IMR-90 (cell line): ENCODE results near the gene DIPK1A.

ENCODE experiments used
- BHLHE40 ChIP-seq: fragments of 150-350 bp; IDR thresholded peaks from 2 replicates; pipeline ENCODE4 v1.6.1; 2016; ENCODE audit warnings: mild to moderate bottlenecking, low read depth, low read length
- CEBPB ChIP-seq: IDR thresholded peaks from 2 replicates; pipeline ENCODE4 v1.6.1; 2012; ENCODE audit warnings: low read depth, low read length, improper control_type of control experiment
- CTCF ChIP-seq: conservative IDR thresholded peaks from 2 replicates; pipeline ENCODE4 v1.5.1; 2012; ENCODE audit warnings: mild to moderate bottlenecking, low read depth, low read length, improper control_type of control experiment
- FOS ChIP-seq: fragments of 150-350 bp; IDR thresholded peaks from 2 replicates; pipeline ENCODE4 v1.6.1; 2016; ENCODE audit warnings: low read depth, low read length
- MXI1 ChIP-seq: IDR thresholded peaks from 2 replicates; pipeline ENCODE4 v1.6.1; 2012; ENCODE audit warnings: low read depth, mild to moderate bottlenecking, low read length, moderate library complexity, borderline replicate concordance
- POLR2A ChIP-seq: IDR thresholded peaks from 2 replicates; pipeline ENCODE4 v1.6.1; 2012; ENCODE audit warnings: mild to moderate bottlenecking, low read depth, low read length
- RAD21 ChIP-seq: IDR thresholded peaks from 2 replicates; pipeline ENCODE4 v1.6.1; 2012; ENCODE audit warnings: low read length, improper control_type of control experiment
- RFX5 ChIP-seq: IDR thresholded peaks from 2 replicates; pipeline ENCODE4 v1.8.0; 2012; ENCODE audit warnings: low read depth, mild to moderate bottlenecking, low read length, moderate library complexity
- USF2 ChIP-seq: fragments of 150-350 bp; IDR thresholded peaks from 2 replicates; pipeline ENCODE4 v1.6.1; 2017; ENCODE audit warnings: mild to moderate bottlenecking, antibody characterized with exemption, low read length, low read depth

- TF ChIP-seq CTCF, result no peak
- TF ChIP-seq BHLHE40, result no peak
- TF ChIP-seq POLR2A, result no peak
- TF ChIP-seq MXI1, result no peak
- no peak for TF ChIP-seq FOS
- no peak for TF ChIP-seq RFX5
- no peak for TF ChIP-seq CEBPB
- no peak for TF ChIP-seq USF2
- no peak for TF ChIP-seq RAD21
Observed at GRCh38 chr1:92844439-92844838, 116.8 kb downstream of the DIPK1A start.
